Neutrophil (primary cell): ENCODE results near the gene DHX40.
A peak's percentile ranks its signal among the peaks of the same experiment; 100 is the strongest.

ENCODE experiments used
- H3K27ac ChIP-seq: fragments of 200-600 bp; sonication (generic); 2 replicates; pipeline ENCODE4 v1.5.1; 2016; ENCODE audit warnings: mild to moderate bottlenecking, moderate library complexity
- H3K27me3 ChIP-seq: fragments of 200-600 bp; sonication (generic); 2 replicates; pipeline ENCODE4 v1.6.0; 2016; ENCODE audit warnings: mild to moderate bottlenecking
- H3K36me3 ChIP-seq: fragments of 200-600 bp; sonication (generic); 2 replicates; pipeline ENCODE4 v1.5.1; 2017
- H3K4me1 ChIP-seq, 2 experiments: fragments of 200-600 bp in 1 of 2; sonication (generic) in 1 of 2; 1 replicate in 1 of 2; 2 replicates in 1 of 2; pipeline versions ENCODE4 v1.5.1 to v1.6.1; 2013 to 2016; ENCODE audit warnings: low read depth in 1 of 2, low read length in 1 of 2, mild to moderate bottlenecking in 1 of 2, moderate library complexity in 1 of 2; ENCODE audit not compliant: control insufficient read depth in 1 of 2, insufficient read depth in 1 of 2
- H3K4me3 ChIP-seq, 2 experiments: fragments of 200-600 bp in 1 of 2; sonication (generic) in 1 of 2; 1 replicate in 1 of 2; 2 replicates in 1 of 2; pipeline ENCODE4 v1.5.1; 2013 to 2016; ENCODE audit warnings: low read depth in 1 of 2, low read length in 1 of 2, mild to moderate bottlenecking in 1 of 2, moderate library complexity in 1 of 2
- H3K9me3 ChIP-seq: fragments of 200-600 bp; sonication (generic); 2 replicates; pipeline ENCODE4 v1.5.1; 2016
- CTCF ChIP-seq: fragments of 200-600 bp; sonication (generic); IDR thresholded peaks from 2 replicates; pipeline ENCODE4 v1.5.1; 2016; ENCODE audit warnings: antibody characterized with exemption

The DHX40 gene

GRCh38 chr17:59525668-59526067, 39.7 kb upstream of the DHX40 start:
- no peak for TF ChIP-seq CTCF
- Histone ChIP-seq H3K9me3 (no peaks in the 10 kb centered on the region), H3K4me3 (no peak overlapping the region), H3K4me1 (peaks cover 0 to 3% of the 10 kb centered on the region in 2 experiments), H3K36me3 (no peaks in the 10 kb centered on the region), H3K27ac (no peak overlapping the region), H3K27me3 (no peaks in the 10 kb centered on the region)

- no peak for TF ChIP-seq CTCF
- H3K9me3 ChIP-seq = no peaks in the 10 kb centered on the region
- no peaks in the 10 kb centered on the region for H3K36me3 ChIP-seq
- H3K27ac ChIP-seq = no peak overlapping the region
- H3K4me1 ChIP-seq = peaks cover 0 to under 1% of the 10 kb centered on the region in 2 experiments
- no peak overlapping the region for H3K4me3 ChIP-seq
- H3K27me3 ChIP-seq = no peaks in the 10 kb centered on the region
These were observed 39.0 kb upstream of the DHX40 start for GRCh38 chr17:59526451-59526850.

GRCh38 chr17:59527325-59527917, 38.0 kb upstream of the DHX40 start:
- TF ChIP-seq CTCF = no peak
- H3K27me3 ChIP-seq = no peaks in the 10 kb centered on the region
- H3K4me3 ChIP-seq = no peak overlapping the region
- no peaks in the 10 kb centered on the region for H3K9me3 ChIP-seq
- no peak overlapping the region for H3K27ac ChIP-seq
- peaks cover 0 to 1% of the 10 kb centered on the region in 2 experiments for H3K4me1 ChIP-seq
- no peaks in the 10 kb centered on the region for H3K36me3 ChIP-seq

GRCh38 chr17:59527931-59528330, 37.5 kb upstream of the DHX40 start:
- Histone ChIP-seq H3K4me1 (peaks cover 4 to 7% of the 10 kb centered on the region in 2 experiments), H3K27me3 (no peaks in the 10 kb centered on the region), H3K9me3 (no peaks in the 10 kb centered on the region), H3K4me3 (no peak overlapping the region), H3K27ac (no peak overlapping the region), H3K36me3 (no peaks in the 10 kb centered on the region)
- TF ChIP-seq CTCF = no peak

GRCh38 chr17:59530531-59530930, 34.9 kb upstream of the DHX40 start:
- Histone ChIP-seq H3K4me3 (no peak overlapping the region), H3K9me3 (no peaks in the 10 kb centered on the region), H3K4me1 (peaks cover 18 to 21% of the 10 kb centered on the region in 2 experiments), H3K36me3 (no peaks in the 10 kb centered on the region), H3K27me3 (no peaks in the 10 kb centered on the region), H3K27ac (no peak overlapping the region)
- no peak for TF ChIP-seq CTCF

- TF ChIP-seq CTCF = no peak
- H3K27ac ChIP-seq = peak overlapping the region; percentile 75
These were observed 31.7 kb upstream of the DHX40 start for GRCh38 chr17:59533694-59534093.

More at GRCh38 chr17:59533694-59534093, 31.7 kb upstream of the DHX40 start:
- peaks cover 18 to 21% of the 10 kb centered on the region in 2 experiments for H3K4me1 ChIP-seq
- H3K36me3 ChIP-seq = no peaks in the 10 kb centered on the region
- H3K4me3 ChIP-seq = peak overlapping the region in 1 of 2 experiments; percentile 35
- H3K9me3 ChIP-seq = no peaks in the 10 kb centered on the region
- H3K27me3 ChIP-seq = no peaks in the 10 kb centered on the region
